Panc1 (cell line): ENCODE data around the gene NDRG3.

ENCODE experiments used
- CTCF ChIP-seq: fragments of 450-650 bp; IDR thresholded peaks from 2 replicates; pipeline ENCODE4 v1.5.1; 2017; ENCODE audit warnings: mild to moderate bottlenecking
- POLR2AphosphoS5 ChIP-seq: IDR thresholded peaks from 2 replicates; pipeline ENCODE4 v1.6.1; 2012; ENCODE audit warnings: mild to moderate bottlenecking, low read depth, low read length, moderate library complexity
- REST ChIP-seq, 2 experiments: IDR thresholded peaks; 2 replicates each; pipeline ENCODE4 v1.6.1; 2011 to 2012; ENCODE audit warnings: low read depth in 2 of 2, control low read depth in 1 of 2, low read length in 1 of 2, mild to moderate bottlenecking in 1 of 2, moderate library complexity in 1 of 2; ENCODE audit not compliant: insufficient read depth in 1 of 2
- SIN3A ChIP-seq: IDR thresholded peaks from 2 replicates; pipeline ENCODE4 v1.6.1; 2012; ENCODE audit warnings: low read depth, mild to moderate bottlenecking, low read length, moderate library complexity, borderline replicate concordance; ENCODE audit not compliant: insufficient read depth

GRCh38 chr20:36658300-36658699 lies 87.6 kb downstream of the NDRG3 start:
- TF ChIP-seq CTCF (no peak), POLR2AphosphoS5 (no peak), SIN3A (no peak), REST (IDR thresholded peaks at IDR 0.05; ENCODE audit: insufficient read depth in 1 of 2, low read depth in 2 of 2, low read length in 1 of 2) (no peak)
